Activated T-cell treated with anti-CD3 and anti-CD28 coated beads, Interleukin-2, amount 50 U/mL, for 1 hour (primary cell): Measurements from ENCODE around the gene SPG21.

Source experiments
- DNase-seq: peaks from one replicate; pipeline ENCODE4 v3.0.0-alpha.2; 2020

Gene SPG21

DNA sequence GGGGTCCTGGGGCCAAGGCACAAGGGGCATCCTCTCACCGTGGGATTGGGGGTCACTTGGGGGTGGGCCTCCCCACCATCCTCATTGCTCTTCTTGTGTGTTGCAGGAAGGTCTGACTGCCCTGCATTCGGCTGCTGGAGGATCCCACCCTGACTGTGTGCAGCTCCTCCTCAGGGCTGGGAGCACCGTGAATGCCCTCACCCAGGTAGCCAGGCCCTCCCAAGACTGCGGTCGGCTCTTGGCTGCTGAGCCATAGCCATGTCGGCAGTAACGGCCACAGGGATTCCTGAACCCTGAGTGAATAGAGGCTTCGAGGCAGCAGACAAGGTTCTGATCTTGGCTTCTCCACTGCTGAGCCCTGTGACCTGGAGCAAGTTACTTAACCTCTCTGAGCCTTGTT lies 58.3 kb downstream of the SPG21 start:
- DNase-seq: no peak

DNA sequence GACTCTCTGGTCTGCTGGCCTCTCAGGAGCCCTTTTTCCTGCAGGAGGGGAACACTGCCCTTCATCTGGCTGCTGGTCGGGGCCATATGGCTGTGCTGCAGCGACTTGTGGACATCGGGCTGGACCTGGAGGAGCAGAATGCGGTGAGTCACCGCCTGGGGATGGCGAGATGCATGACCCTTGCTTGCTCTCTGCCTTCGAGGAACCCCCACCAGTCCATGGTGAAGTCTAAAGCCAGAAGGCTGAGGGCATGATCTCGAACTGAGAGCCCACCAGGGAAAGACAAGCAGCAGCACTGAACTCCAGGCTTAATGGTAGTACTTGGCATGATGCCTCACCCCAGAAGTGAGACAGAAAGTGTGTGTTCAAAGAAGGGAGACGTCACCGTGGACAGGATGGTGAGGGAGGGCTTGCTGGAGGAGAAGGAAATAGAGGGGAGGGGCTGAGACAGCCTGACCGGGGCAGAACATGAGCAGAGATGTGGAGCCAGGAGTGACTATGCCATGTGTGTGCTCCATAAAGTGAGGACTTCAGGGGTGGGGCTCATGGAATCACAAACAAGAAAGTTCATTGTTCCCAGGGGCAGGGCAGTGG lies 58.8 kb downstream of the SPG21 start:
- no peak for DNase-seq

GRCh38 chr15:64930019-64930652 lies 59.6 kb downstream of the SPG21 start:
- no peak for DNase-seq

DNA sequence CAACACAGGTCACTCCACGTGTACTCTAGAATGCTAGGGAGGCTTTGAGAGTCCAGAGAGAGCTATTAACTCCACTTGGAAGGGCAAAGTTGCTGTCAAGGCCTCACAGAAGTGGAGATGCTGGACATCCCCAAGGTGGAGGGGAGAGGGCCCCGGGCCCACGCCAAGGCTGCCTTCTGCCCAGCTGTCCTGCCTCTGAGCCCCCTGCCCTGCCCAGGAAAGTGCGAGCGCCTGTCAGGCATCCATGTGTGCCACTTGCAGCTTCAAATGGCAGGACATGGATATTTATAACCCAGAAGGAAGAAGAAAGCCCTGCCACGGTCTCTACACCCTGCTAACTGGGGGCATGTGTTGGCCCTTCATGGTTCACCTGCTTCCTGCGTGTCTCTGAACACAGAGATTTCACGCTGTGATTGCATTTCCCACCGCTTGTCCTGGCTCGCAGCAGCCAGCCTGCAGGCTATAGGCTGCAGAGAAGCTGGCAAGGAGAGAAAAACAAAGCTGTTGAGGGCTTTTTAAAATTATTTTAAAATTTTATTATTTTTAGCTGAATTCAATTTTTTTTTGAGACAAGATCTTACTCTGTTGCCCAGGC lies 61.0 kb downstream of the SPG21 start:
- no peak for DNase-seq

- DNase-seq: no peak
These were observed 63.1 kb downstream of the SPG21 start for GRCh38 chr15:64926661-64927060.

DNA sequence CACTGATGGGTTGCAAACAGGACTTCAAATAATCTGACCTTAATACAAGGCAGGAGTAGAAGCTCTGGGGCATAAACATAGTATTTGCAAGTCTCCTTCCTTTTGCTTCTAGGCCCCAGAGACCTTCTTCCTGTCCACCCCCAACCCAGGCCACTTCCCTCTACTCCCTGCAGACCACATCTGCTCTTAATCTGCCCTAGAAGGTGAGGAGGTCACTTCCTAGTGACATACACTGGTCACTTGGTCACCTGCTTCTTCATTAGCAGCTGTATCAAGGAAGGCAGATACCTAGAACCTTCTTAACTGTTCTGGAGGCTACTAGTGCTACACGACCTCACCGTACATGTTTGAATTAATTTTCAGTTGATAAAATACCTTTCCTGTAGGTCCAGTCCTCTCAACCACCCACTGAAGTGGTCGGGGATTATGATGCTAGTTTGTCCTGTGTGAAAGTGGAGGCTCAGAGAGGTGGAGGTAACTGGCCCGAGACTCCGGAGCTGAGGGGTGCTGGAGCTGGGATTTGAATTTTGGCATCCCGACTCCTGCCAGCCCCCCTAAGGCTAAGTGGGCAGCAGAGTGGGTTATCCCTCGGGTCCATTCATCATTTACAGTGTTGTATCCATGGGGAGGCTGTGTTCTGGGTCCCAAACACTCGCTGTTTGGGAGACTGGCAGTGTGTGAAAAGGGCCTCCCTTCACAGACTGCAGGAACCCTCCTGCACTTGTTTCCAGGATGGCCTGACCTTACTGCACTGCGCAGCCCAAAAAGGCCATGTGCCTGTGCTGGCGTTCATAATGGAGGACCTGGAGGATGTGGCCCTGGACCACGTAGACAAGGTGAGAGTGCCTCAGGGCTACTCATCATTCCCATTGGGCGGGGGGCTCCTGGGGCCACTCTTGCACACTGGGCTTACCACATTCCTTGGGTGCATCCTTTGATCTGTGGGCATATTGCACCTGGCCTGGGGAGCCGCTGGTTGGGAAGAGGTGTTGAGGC lies 64.1 kb downstream of the SPG21 start:
- no peak for DNase-seq

DNA sequence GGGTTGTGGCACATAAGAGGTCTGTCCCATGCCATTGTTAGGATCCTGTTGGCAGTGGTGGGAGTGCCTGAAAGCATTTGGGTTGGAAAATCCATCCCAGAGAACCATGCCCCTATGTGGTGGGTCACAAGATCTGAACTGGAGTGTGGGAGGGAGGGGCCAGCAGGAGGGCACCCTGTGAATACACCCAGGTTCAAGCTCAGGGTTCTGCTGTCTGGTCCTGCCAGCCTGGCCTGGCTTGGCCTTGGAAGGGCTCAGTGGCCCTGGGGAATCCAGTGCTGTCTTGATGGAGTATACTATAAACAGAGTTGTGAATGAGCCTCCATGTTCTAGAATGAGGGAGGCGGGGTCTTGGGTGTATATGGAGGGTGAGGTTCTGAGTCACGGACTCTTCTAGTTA lies 66.2 kb downstream of the SPG21 start:
- DNase-seq: no peak

GRCh38 chr15:64921711-64922110 lies 68.0 kb downstream of the SPG21 start:
- DNase-seq: no peak

DNA sequence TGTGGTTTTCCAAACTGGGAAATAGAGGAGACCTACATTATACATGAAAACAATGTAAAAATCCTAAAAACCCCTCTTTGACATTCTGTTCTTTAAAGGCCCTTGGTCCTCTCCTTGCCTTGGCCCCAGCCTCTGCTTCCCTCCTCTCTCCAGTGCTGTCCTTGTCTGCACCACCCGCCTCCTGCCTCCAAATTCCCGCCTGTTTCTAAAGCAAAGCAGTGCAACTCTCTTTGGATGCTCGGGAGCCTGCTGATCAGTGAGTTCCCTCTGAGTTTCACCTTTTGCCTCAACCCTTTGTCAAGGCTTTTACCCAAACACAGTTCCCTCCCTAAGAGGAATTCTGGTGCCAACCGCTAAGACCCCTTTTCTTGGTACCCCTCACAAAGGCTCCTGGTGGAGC lies 70.0 kb downstream of the SPG21 start:
- DNase-seq: no peak

DNA sequence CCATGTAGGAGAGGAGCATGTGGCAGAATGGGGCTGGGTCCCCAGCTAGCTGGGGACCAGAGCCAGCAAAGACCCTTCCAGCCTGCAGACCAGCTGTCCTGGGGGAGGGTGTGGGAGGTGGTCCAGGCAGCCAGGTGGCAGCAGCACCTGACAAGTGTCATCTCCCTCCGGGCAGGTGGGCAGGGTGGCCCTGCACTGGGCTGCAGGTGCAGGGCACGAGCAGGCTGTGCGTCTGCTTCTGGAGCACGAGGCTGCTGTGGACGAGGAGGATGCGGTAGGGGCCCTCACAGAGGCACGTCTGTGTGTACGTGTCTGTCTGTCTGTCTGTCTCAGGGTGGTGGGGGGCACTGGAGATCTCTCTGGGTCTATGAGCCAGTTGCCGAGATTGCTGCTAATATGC lies 72.5 kb downstream of the SPG21 start:
- no peak for DNase-seq

DNA sequence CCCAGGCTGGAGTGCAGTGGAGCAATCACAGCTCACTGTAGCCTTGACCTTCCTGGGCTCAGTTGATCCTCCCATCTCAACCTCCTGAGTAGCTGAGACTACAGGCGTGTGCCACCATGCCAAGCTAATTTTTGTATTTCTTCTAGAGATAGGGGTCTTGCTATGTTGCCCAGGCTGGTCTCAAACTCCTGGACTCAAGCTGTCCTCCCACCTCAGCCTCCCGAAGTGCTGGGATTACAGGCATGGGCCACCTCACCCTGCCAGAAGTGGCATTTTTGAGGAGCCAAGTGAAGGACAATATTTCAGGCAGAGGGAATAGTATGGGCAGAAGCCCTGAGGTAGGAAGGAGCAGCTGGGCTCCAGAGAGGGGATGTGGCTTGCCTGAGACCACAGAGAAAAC lies 73.3 kb downstream of the SPG21 start:
- DNase-seq: no peak

- no peak for DNase-seq
These were observed 74.0 kb downstream of the SPG21 start for GRCh38 chr15:64915518-64916227.
